Measurements from ENCODE around the gene AVP.

DNA sequence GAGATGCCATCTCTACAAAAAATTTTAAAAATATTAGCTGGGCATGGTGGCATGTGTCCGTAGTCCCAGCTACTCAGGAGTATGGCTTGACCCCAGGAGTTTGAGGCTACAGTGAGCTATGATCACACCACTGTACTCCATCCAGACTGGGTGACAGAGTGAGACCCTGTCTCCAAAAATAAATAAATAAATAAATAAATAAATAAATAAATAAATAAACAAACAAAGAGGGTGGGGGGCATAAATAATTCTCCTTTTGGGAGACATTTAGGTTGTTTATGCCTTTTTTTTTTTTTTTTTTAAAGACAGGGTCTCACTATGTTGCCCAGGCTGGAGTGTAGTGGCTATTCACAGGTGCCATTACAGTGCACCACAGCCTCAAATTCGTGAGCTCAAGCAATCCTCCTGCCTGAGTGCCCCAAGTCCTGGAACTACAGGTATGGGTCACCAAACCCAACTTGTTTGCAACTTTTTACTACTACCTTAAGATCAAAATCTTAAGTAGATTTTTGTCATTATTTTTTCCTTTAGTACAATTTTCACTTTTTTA, 45.6 kb upstream of the AVP start:
- TF ChIP-seq, protein P1, sequence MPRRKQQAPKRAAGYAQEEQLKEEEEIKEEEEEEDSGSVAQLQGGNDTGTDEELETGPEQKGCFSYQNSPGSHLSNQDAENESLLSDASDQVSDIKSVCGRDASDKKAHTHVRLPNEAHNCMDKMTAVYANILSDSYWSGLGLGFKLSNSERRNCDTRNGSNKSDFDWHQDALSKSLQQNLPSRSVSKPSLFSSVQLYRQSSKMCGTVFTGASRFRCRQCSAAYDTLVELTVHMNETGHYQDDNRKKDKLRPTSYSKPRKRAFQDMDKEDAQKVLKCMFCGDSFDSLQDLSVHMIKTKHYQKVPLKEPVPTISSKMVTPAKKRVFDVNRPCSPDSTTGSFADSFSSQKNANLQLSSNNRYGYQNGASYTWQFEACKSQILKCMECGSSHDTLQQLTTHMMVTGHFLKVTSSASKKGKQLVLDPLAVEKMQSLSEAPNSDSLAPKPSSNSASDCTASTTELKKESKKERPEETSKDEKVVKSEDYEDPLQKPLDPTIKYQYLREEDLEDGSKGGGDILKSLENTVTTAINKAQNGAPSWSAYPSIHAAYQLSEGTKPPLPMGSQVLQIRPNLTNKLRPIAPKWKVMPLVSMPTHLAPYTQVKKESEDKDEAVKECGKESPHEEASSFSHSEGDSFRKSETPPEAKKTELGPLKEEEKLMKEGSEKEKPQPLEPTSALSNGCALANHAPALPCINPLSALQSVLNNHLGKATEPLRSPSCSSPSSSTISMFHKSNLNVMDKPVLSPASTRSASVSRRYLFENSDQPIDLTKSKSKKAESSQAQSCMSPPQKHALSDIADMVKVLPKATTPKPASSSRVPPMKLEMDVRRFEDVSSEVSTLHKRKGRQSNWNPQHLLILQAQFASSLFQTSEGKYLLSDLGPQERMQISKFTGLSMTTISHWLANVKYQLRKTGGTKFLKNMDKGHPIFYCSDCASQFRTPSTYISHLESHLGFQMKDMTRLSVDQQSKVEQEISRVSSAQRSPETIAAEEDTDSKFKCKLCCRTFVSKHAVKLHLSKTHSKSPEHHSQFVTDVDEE (CRISPR knock-in tag; IDR thresholded peaks at IDR 0.05): no peak
- TF ChIP-seq ARNTL (CRISPR knock-in tag; IDR thresholded peaks at IDR 0.05; ENCODE audit: borderline replicate concordance, low read depth) (no peak), ZFP30 (CRISPR knock-in tag; IDR thresholded peaks at IDR 0.05) (no peak), GLIS3 (CRISPR knock-in tag; IDR thresholded peaks at IDR 0.05) (no peak), PPARA (CRISPR knock-in tag; IDR thresholded peaks at IDR 0.05; ENCODE audit: borderline replicate concordance) (no peak), RARB (CRISPR knock-in tag; IDR thresholded peaks at IDR 0.05) (no peak), ZNF70 (CRISPR knock-in tag; IDR thresholded peaks at IDR 0.05) (no peak), SNAI2 (CRISPR knock-in tag; IDR thresholded peaks at IDR 0.05) (no peak), ZFP3 (CRISPR knock-in tag; IDR thresholded peaks at IDR 0.05) (no peak)
- TF ChIP-seq, protein P2, sequence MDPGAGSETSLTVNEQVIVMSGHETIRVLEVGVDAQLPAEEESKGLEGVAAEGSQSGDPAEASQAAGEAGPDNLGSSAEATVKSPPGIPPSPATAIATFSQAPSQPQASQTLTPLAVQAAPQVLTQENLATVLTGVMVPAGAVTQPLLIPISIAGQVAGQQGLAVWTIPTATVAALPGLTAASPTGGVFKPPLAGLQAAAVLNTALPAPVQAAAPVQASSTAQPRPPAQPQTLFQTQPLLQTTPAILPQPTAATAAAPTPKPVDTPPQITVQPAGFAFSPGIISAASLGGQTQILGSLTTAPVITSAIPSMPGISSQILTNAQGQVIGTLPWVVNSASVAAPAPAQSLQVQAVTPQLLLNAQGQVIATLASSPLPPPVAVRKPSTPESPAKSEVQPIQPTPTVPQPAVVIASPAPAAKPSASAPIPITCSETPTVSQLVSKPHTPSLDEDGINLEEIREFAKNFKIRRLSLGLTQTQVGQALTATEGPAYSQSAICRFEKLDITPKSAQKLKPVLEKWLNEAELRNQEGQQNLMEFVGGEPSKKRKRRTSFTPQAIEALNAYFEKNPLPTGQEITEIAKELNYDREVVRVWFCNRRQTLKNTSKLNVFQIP (CRISPR knock-in tag; IDR thresholded peaks at IDR 0.05; ENCODE audit: borderline replicate concordance, low read depth): no peak
- TF ChIP-seq, protein P3, sequence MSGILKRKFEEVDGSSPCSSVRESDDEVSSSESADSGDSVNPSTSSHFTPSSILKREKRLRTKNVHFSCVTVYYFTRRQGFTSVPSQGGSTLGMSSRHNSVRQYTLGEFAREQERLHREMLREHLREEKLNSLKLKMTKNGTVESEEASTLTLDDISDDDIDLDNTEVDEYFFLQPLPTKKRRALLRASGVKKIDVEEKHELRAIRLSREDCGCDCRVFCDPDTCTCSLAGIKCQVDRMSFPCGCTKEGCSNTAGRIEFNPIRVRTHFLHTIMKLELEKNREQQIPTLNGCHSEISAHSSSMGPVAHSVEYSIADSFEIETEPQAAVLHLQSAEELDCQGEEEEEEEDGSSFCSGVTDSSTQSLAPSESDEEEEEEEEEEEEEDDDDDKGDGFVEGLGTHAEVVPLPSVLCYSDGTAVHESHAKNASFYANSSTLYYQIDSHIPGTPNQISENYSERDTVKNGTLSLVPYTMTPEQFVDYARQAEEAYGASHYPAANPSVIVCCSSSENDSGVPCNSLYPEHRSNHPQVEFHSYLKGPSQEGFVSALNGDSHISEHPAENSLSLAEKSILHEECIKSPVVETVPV (CRISPR knock-in tag; IDR thresholded peaks at IDR 0.05): no peak
- TF ChIP-seq, protein P4, sequence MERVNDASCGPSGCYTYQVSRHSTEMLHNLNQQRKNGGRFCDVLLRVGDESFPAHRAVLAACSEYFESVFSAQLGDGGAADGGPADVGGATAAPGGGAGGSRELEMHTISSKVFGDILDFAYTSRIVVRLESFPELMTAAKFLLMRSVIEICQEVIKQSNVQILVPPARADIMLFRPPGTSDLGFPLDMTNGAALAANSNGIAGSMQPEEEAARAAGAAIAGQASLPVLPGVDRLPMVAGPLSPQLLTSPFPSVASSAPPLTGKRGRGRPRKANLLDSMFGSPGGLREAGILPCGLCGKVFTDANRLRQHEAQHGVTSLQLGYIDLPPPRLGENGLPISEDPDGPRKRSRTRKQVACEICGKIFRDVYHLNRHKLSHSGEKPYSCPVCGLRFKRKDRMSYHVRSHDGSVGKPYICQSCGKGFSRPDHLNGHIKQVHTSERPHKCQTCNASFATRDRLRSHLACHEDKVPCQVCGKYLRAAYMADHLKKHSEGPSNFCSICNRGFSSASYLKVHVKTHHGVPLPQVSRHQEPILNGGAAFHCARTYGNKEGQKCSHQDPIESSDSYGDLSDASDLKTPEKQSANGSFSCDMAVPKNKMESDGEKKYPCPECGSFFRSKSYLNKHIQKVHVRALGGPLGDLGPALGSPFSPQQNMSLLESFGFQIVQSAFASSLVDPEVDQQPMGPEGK (CRISPR knock-in tag; IDR thresholded peaks at IDR 0.05; ENCODE audit: borderline replicate concordance): no peak
- TF ChIP-seq, protein P5, sequence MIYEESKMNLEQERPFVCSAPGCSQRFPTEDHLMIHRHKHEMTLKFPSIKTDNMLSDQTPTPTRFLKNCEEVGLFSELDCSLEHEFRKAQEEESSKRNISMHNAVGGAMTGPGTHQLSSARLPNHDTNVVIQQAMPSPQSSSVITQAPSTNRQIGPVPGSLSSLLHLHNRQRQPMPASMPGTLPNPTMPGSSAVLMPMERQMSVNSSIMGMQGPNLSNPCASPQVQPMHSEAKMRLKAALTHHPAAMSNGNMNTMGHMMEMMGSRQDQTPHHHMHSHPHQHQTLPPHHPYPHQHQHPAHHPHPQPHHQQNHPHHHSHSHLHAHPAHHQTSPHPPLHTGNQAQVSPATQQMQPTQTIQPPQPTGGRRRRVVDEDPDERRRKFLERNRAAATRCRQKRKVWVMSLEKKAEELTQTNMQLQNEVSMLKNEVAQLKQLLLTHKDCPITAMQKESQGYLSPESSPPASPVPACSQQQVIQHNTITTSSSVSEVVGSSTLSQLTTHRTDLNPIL (CRISPR knock-in tag; IDR thresholded peaks at IDR 0.05; ENCODE audit: low read depth): no peak
